ENCODE results near the gene BTF3.

Gene BTF3

DNA sequence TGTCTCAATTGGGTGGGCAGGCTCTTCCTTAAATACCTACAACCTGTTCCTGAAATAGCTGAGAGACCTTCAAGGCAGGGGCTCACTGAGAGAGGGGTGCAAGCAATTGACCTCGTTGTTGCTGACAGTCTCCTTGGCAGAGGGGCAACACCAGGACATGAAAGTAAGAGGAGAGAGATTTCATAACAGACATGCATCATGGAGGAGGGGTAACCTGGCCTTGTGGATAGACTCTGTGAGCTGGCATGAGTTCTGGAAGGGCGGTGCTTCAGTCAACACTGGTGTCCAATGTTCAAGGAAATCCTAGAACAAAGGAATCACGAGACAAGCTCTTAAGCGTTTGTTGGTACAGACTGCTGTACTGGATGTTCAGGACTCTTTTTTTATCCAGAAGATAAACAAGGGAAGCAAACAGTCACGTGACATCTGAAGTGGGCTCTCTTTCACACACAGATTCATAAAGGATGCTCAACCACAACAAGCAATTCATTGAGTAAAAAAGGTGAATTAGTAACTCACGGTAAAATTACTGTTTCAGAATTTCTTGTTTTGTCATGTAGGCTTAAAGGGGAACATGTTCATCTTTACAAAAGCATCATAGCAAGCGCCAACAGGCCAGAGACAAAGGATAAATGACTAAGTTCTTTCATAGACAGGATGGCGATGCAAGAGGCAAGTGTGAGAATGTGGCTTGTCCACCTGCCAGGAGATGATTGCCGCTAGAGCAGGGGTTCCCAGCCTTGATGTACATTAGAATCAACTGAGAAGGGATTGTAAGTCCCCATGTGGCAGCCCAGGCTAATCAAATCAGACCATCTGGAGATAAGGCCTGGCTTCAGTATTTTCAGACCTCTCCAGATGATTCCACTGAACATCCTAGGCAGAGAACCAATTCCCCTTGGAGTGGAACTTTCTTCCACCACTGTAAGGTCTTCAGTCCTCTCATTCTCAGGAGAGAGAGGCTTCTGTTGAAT lies 46.5 kb downstream of the BTF3 start:
- Histone ChIP-seq H3K27me3 (replicated peaks; ENCODE audit: insufficient read depth, low read length) (no peaks in the 10 kb centered on the region), H3K36me3 (replicated peaks; ENCODE audit: insufficient read depth, low read length) (no peaks in the 10 kb centered on the region), H3K27ac (ENCODE audit: low read length) (no peak overlapping the region), H3K4me2 (ENCODE audit: low read depth, low read length) (no peak overlapping the region), H3K9ac (ENCODE audit: low read length) (no peak overlapping the region), H3K4me1 (ENCODE audit: low read length) (no peaks in the 10 kb centered on the region), H3K4me3 (ENCODE audit: low read length) (no peak overlapping the region), H3F3A (ENCODE audit: insufficient read depth, low read length) (no peaks in the 10 kb centered on the region), H2AFZ (ENCODE audit: low read length) (no peak overlapping the region), H4K20me1 (ENCODE audit: insufficient read depth, low read length) (no peaks in the 10 kb centered on the region), H3K9me2 (replicated peaks; ENCODE audit: insufficient read depth, low read length) (no peaks in the 10 kb centered on the region), H3K9me3 (replicated peaks; ENCODE audit: insufficient read depth, low read length) (no peaks in the 10 kb centered on the region), H3K79me2 (ENCODE audit: low read length) (no peaks in the 10 kb centered on the region)
- no peak for TF ChIP-seq EZH2phosphoT487 (IDR thresholded peaks at IDR 0.05; ENCODE audit: low read length)
- TF ChIP-seq EZH2 (optimal IDR thresholded peaks at IDR 0.05; ENCODE audit: low read depth, low read length), result no peak
- TF ChIP-seq, protein P1, sequence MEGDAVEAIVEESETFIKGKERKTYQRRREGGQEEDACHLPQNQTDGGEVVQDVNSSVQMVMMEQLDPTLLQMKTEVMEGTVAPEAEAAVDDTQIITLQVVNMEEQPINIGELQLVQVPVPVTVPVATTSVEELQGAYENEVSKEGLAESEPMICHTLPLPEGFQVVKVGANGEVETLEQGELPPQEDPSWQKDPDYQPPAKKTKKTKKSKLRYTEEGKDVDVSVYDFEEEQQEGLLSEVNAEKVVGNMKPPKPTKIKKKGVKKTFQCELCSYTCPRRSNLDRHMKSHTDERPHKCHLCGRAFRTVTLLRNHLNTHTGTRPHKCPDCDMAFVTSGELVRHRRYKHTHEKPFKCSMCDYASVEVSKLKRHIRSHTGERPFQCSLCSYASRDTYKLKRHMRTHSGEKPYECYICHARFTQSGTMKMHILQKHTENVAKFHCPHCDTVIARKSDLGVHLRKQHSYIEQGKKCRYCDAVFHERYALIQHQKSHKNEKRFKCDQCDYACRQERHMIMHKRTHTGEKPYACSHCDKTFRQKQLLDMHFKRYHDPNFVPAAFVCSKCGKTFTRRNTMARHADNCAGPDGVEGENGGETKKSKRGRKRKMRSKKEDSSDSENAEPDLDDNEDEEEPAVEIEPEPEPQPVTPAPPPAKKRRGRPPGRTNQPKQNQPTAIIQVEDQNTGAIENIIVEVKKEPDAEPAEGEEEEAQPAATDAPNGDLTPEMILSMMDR (IDR thresholded peaks at IDR 0.05; ENCODE audit: low read length), result no peak
- DNase-seq, result no peak

DNA sequence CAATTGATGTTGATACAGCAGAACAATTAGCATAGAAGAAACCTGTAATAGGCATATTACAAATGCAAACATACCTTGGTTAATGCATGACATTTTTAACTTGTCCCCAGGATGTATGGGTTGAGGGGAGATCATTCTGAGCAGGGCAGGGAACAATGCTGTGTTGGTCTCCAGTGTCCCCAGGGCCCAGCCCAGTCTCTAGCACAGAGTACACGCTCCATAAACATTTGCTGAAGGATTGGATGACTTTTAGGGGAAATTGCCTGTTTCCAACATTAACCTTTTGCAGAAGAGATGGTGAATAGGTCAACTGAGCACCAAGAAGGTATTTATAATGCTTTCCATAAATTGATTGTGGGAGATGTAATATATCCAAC lies 47.1 kb downstream of the BTF3 start:
- H3K4me2 ChIP-seq (ENCODE audit: low read depth, low read length), result no peak overlapping the region
- no peak overlapping the region for H3K9ac ChIP-seq (ENCODE audit: low read length)
- H3F3A ChIP-seq (ENCODE audit: insufficient read depth, low read length), result no peaks in the 10 kb centered on the region
- no peaks in the 10 kb centered on the region for H3K79me2 ChIP-seq (ENCODE audit: low read length)
- no peaks in the 10 kb centered on the region for H3K9me3 ChIP-seq (replicated peaks; ENCODE audit: insufficient read depth, low read length)
- no peaks in the 10 kb centered on the region for H3K9me2 ChIP-seq (replicated peaks; ENCODE audit: insufficient read depth, low read length)
- no peaks in the 10 kb centered on the region for H3K36me3 ChIP-seq (replicated peaks; ENCODE audit: insufficient read depth, low read length)
- no peak for DNase-seq
- TF ChIP-seq EZH2phosphoT487 (IDR thresholded peaks at IDR 0.05; ENCODE audit: low read length) (no peak), EZH2 (optimal IDR thresholded peaks at IDR 0.05; ENCODE audit: low read depth, low read length) (no peak)
- TF ChIP-seq, protein P1 (IDR thresholded peaks at IDR 0.05; ENCODE audit: low read length), result no peak
- H4K20me1 ChIP-seq (ENCODE audit: insufficient read depth, low read length), result no peaks in the 10 kb centered on the region
- no peaks in the 10 kb centered on the region for H3K27me3 ChIP-seq (replicated peaks; ENCODE audit: insufficient read depth, low read length)
- no peaks in the 10 kb centered on the region for H3K4me1 ChIP-seq (ENCODE audit: low read length)
- no peak overlapping the region for H3K4me3 ChIP-seq (ENCODE audit: low read length)
- no peak overlapping the region for H2AFZ ChIP-seq (ENCODE audit: low read length)
- no peak overlapping the region for H3K27ac ChIP-seq (ENCODE audit: low read length)

DNA sequence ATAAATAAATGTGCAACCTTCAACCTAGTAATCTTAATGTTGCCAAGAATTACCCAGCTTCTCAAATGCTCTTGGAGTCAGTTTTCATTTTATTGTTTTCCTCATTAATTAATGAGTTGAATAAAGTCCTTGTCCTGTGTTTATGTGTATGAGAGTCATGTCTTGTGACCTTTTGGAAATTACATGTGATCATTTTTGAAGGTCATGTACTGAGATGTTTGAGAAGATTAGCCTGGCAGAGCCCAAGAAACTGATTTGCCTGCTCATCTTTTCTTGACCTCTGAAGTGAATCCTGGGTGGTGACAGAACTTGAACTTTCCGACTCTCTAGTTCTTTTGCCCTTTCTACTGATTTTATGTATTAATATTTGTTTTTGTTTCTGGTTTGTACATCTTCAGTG lies 51.8 kb downstream of the BTF3 start:
- TF ChIP-seq EZH2 (optimal IDR thresholded peaks at IDR 0.05; ENCODE audit: low read depth, low read length) (no peak), EZH2phosphoT487 (IDR thresholded peaks at IDR 0.05; ENCODE audit: low read length) (no peak)
- TF ChIP-seq, protein P1 (IDR thresholded peaks at IDR 0.05; ENCODE audit: low read length), result no peak
- no peaks in the 10 kb centered on the region for H4K20me1 ChIP-seq (ENCODE audit: insufficient read depth, low read length)

More for the DNA sequence above, 51.8 kb downstream of the BTF3 start:
- DNase-seq, result no peak
- Histone ChIP-seq H3K27me3 (replicated peaks; ENCODE audit: insufficient read depth, low read length) (no peaks in the 10 kb centered on the region), H3F3A (ENCODE audit: insufficient read depth, low read length) (no peaks in the 10 kb centered on the region), H3K79me2 (ENCODE audit: low read length) (no peaks in the 10 kb centered on the region), H3K36me3 (replicated peaks; ENCODE audit: insufficient read depth, low read length) (0 out of 2 replicates have a peak, but pooled peaks cover 3% of the 10 kb centered on the region), H3K9ac (ENCODE audit: low read length) (no peak overlapping the region), H3K27ac (ENCODE audit: low read length) (no peak overlapping the region), H3K9me2 (replicated peaks; ENCODE audit: insufficient read depth, low read length) (no peaks in the 10 kb centered on the region), H3K9me3 (replicated peaks; ENCODE audit: insufficient read depth, low read length) (no peaks in the 10 kb centered on the region), H3K4me1 (ENCODE audit: low read length) (no peaks in the 10 kb centered on the region), H2AFZ (ENCODE audit: low read length) (no peak overlapping the region), H3K4me3 (ENCODE audit: low read length) (no peak overlapping the region), H3K4me2 (ENCODE audit: low read depth, low read length) (no peak overlapping the region)
